Transverse colon (tissue), 4 donors: ENCODE measurements around the gene NAT14. TPM values are rescaled to one million over a fixed set of nuclear protein-coding genes. Genes with fewer than 3 reads are reported as not detected.

Experiments
- DNase-seq: peaks from one replicate; pipeline ENCODE4 v3.0.0-alpha.2; 2019
- H3K27ac ChIP-seq, 4 donors: fragments of 200-600 bp; sonication (generic); 2 replicates each; pipeline ENCODE4 v1.5.1; 2016 to 2018; ENCODE audit warnings: inconsistent platforms in 4 of 4
- H3K27me3 ChIP-seq: fragments of 200-600 bp; sonication (generic); 2 replicates; pipeline ENCODE4 v1.5.1; 2017; ENCODE audit warnings: inconsistent platforms
- H3K36me3 ChIP-seq, 4 donors: fragments of 200-600 bp; sonication (generic); 2 replicates each; pipeline ENCODE4 v1.5.1; 2017 to 2019; ENCODE audit warnings: inconsistent platforms in 4 of 4
- H3K4me1 ChIP-seq, 4 donors: fragments of 200-600 bp; sonication (generic); 2 replicates each; pipeline ENCODE4 v1.5.1; 2017 to 2020; ENCODE audit warnings: inconsistent platforms in 4 of 4
- H3K4me3 ChIP-seq, 4 donors: fragments of 200-600 bp; sonication (generic); 1 replicate in 1 of 4; 2 replicates in 3 of 4; pipeline versions ENCODE4 v1.5.1 to v1.6.1; 2017 to 2019; ENCODE audit warnings: inconsistent platforms in 4 of 4
- H3K9me3 ChIP-seq, 2 donors: fragments of 200-600 bp; sonication (generic); 2 replicates each; pipeline ENCODE4 v1.5.1; 2017 to 2019; ENCODE audit warnings: inconsistent platforms in 2 of 2
- EP300 ChIP-seq: sonication (generic); formaldehyde crosslinking; IDR thresholded peaks from one replicate; pipeline ENCODE4 v1.6.1; 2017; ENCODE audit warnings: antibody characterized with exemption, low read depth
- POLR2A ChIP-seq: fragments of 450-650 bp; IDR thresholded peaks from one replicate; pipeline ENCODE4 v1.6.1; 2016; ENCODE audit warnings: antibody characterized with exemption, mild to moderate bottlenecking, moderate library complexity
- POLR2AphosphoS5 ChIP-seq, 3 donors: sonication (generic); formaldehyde crosslinking; IDR thresholded peaks; one replicate each; pipeline ENCODE4 v1.6.1; 2016; ENCODE audit warnings: antibody characterized with exemption in 3 of 3
- WGBS, 2 donors: methylation state at CpG; one replicate each; pipeline ENCODE4 v1.1.5; 2018; ENCODE audit warnings: low coverage in 1 of 2; 5-methylcytosine and 5-hydroxymethylcytosine counted together
- in situ Hi-C, 4 donors: fragments of 200-750 bp; cut with MboI; loops; one replicate each; pipeline versions ENCODE4 v1.15.0 to v1.15.1; 2017; ENCODE audit warnings: low sequenced_read_pairs in 3 of 4, low pct_ligation_motif_present in 1 of 4, low pct_unique_long_range_greater_than_20kb in 1 of 4
- intact Hi-C: fragments of 100-400 bp; cut with DNase I; formaldehyde crosslinking; loops from one replicate; pipeline ENCODE4 v1.15.1; 2023; ENCODE audit warnings: low total_unique reads
- total RNA-seq, 4 donors: library from RNA; depleted of rRNA; stranded (reverse); fragments of >200 nt; gene quantifications; one replicate each; pipeline ENCODE4 v1.1.0, GENCODE V29; 2016
- TF ChIP-seq, protein P1 (sequence below), 5 experiments: fragments of 200-600 bp in 3 of 5; fragments of 450-650 bp in 2 of 5; sonication (generic) in 3 of 5; IDR thresholded peaks; 1 replicate in 2 of 5; 2 replicates in 3 of 5; pipeline ENCODE4 v1.5.1; 2016 to 2017; ENCODE audit warnings: antibody characterized with exemption in 5 of 5, inconsistent platforms in 3 of 5, mild to moderate bottlenecking in 2 of 5, moderate library complexity in 1 of 5

The NAT14 gene
- total RNA-seq, 4 donors from 2014 or later, result 2.1 to 2.7 TPM; not detected in 2

DNA sequence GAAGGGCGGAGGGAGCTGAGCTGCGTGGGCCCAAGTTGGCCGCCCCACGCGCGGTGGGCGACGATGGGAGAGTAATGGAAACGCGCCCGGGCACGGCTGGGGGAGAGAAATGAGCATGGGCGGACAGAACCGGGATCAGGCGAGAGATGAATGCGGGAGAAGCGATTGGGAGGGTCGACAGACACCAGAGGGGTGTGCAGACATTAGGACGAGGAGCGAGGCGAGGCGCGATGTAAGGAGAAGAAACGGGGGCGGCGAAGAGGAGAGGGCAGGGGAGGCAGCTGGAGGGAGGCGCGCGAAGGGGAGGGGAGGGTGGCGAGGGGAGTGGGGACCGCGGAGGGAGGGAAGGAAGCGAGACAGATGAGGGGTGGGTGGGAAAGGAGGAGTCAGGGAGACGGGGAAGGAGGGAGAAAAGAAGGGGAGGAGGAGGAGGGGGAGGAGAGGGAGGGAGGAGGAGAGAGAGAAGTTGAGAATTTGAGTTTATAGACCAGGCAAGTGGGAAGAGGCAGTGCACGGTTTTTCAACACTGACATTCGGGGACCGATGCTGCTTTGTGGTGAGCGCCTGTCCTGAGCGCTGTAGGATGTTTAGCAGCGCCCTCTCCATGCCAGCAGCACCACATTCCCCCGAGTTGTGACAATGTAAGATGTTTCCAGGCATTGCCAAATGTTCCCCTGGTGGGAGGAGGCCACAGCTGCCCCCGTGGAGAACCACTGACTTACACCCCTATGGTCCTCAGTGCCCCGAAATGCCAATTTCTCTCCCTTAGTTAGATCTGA lies 41.8 kb upstream of the NAT14 start, which contains the start of gene SHISA7:
SHISA7 (minus strand) TSS at position 256 of the 779 bp plus-strand sequence. CDS start 437 bp downstream, outside the sequence.
- Histone ChIP-seq H3K36me3 (no peaks in the 10 kb centered on the region), H3K27me3 (peaks cover 81% of the 10 kb centered on the region), H3K4me3 (no peak within 1 kb of the TSS), H3K9me3 (no peaks in the 10 kb centered on the region), H3K4me1 (peaks cover 0 to 24% (median 3%) of the 10 kb centered on the region in 4 donors), H3K27ac (no peak within 1 kb of the TSS)
- DNase-seq, result no peak
- in situ Hi-C loops (no loop called here), intact Hi-C loops (no loop called here)
- no peak for TF ChIP-seq EP300
- TF ChIP-seq, protein P1, sequence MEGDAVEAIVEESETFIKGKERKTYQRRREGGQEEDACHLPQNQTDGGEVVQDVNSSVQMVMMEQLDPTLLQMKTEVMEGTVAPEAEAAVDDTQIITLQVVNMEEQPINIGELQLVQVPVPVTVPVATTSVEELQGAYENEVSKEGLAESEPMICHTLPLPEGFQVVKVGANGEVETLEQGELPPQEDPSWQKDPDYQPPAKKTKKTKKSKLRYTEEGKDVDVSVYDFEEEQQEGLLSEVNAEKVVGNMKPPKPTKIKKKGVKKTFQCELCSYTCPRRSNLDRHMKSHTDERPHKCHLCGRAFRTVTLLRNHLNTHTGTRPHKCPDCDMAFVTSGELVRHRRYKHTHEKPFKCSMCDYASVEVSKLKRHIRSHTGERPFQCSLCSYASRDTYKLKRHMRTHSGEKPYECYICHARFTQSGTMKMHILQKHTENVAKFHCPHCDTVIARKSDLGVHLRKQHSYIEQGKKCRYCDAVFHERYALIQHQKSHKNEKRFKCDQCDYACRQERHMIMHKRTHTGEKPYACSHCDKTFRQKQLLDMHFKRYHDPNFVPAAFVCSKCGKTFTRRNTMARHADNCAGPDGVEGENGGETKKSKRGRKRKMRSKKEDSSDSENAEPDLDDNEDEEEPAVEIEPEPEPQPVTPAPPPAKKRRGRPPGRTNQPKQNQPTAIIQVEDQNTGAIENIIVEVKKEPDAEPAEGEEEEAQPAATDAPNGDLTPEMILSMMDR (IDR thresholded peaks at IDR 0.05), result no peak
- TF ChIP-seq POLR2A, result no peak
- no peak for TF ChIP-seq POLR2AphosphoS5 (IDR thresholded peaks at IDR 0.05)
- 2 to 7% methylated on average over 28 to 43 of the region's 43 CpGs for WGBS, 2 donors

DNA sequence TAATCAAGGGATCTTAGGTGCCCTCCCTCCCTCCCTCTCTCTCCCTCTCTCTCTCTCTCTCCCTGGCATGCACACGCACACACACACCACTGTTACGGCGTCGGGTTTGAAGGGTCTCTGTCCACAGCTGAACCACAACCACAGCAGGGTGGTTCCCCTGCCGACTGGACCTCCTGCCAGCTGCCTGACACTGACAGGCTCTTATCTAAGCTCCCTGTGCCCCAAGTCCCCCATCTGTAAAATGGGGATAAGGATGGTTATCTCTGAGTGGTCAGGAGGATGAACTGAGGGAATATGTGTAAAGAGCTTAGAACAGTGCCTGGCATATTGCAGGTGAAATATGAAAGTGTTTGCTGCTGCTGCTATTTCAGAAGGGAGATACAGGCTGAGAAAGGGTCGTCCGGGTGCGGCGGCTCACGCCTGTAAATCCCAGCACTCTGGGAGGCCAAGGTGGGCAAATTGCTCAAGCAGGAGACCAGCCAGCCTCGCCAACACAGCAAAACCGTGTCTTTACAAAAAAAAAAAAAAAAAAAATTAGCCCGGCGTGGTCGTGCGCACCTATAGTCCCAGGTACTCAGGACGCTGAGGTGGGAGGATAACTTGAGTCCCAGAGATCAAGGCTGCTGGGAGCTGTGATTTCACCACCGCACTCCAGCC lies 41.0 kb upstream of the NAT14 start:
- intact Hi-C loops, result no loop called here
- WGBS, 2 donors, result 44 to 67% methylated on average over 3 to 18 of the region's 18 CpGs
- DNase-seq, result no peak
- Histone ChIP-seq H3K4me3 (no peak overlapping the region), H3K4me1 (peaks cover 0 to 24% (median 3%) of the 10 kb centered on the region in 4 donors), H3K36me3 (no peaks in the 10 kb centered on the region), H3K9me3 (no peaks in the 10 kb centered on the region), H3K27me3 (peaks cover 74% of the 10 kb centered on the region), H3K27ac (no peak overlapping the region)
- TF ChIP-seq, protein P1 (IDR thresholded peaks at IDR 0.05), result no peak
- TF ChIP-seq EP300 (no peak), POLR2AphosphoS5 (IDR thresholded peaks at IDR 0.05) (no peak), POLR2A (no peak)
- in situ Hi-C loops, result no loop called here

DNA sequence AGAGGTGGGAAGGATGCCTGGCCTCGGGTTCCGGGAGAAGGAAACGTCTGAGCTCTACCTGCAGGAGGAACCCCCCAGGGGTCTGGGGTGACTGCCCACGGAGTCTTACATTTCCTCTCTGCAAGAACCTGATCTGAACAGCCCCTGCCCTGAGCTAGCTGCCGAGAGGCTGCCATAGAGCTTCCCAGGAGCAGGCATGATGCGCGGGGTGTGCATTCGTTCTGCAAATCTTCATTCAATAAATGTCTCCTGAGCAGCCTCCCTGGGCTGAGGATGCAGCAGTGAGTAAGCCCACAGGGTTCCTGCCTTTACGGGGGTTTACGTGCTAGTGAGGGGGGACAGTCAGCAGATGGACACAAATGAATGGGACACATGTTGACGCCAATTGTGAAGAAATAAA lies 40.3 kb upstream of the NAT14 start:
- no peaks in the 10 kb centered on the region for H3K36me3 ChIP-seq
- intact Hi-C loops (no loop called here), in situ Hi-C loops (no loop called here)
- H3K27ac ChIP-seq, result no peak overlapping the region
- peaks cover 72% of the 10 kb centered on the region for H3K27me3 ChIP-seq
- TF ChIP-seq EP300, result no peak
- TF ChIP-seq, protein P1 (IDR thresholded peaks at IDR 0.05), result no peak
- TF ChIP-seq POLR2A, result no peak
- TF ChIP-seq POLR2AphosphoS5 (IDR thresholded peaks at IDR 0.05), result no peak
- WGBS, 2 donors, result 52 to 78% methylated on average over 3 to 11 of the region's 11 CpGs
- no peak overlapping the region for H3K4me3 ChIP-seq
- H3K4me1 ChIP-seq, result peaks cover 0 to 24% (median 3%) of the 10 kb centered on the region in 4 donors
- no peaks in the 10 kb centered on the region for H3K9me3 ChIP-seq
- no peak for DNase-seq

DNA sequence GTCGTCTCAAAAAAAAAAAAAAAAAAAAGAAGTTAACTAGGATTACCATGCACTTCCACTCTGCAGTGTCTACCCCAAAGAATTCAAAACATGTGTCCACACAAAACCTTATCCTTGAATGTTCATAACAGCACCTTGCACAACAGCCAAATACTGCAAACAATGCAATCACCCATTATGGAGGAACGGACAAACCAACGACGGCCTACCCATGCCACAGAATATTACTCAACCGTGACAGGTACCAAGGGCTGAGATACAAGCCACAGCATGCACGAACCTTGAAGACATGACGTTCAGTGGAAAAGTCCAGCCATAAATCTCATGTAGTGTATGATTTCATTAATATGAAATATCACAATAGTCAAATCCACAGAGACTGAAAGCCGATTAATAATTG lies 38.9 kb upstream of the NAT14 start:
- WGBS, 2 donors, result 49 to 60% methylated on average over 3 to 8 of the region's 8 CpGs
- in situ Hi-C loops (no loop called here), intact Hi-C loops (no loop called here)
- Histone ChIP-seq H3K27me3 (peaks cover 67% of the 10 kb centered on the region), H3K4me1 (peaks cover 0 to 16% (median 3%) of the 10 kb centered on the region in 4 donors), H3K9me3 (no peaks in the 10 kb centered on the region), H3K27ac (no peak overlapping the region), H3K36me3 (no peaks in the 10 kb centered on the region), H3K4me3 (no peak overlapping the region)
- TF ChIP-seq POLR2A, result no peak
- TF ChIP-seq POLR2AphosphoS5 (IDR thresholded peaks at IDR 0.05), result no peak
- no peak for DNase-seq
